ENCODE measurements around the gene MYBPC2.

MYBPC2 gene

GRCh38 chr19:50480281-50481111 is 47.8 kb downstream of the MYBPC2 start:
- Histone ChIP-seq H3K9me2 (replicated peaks; ENCODE audit: insufficient read depth, low read length) (no peaks in the 10 kb centered on the region), H3K9ac (ENCODE audit: low read length) (no peak overlapping the region), H3K4me2 (ENCODE audit: low read depth, low read length, poor library complexity, severe bottlenecking) (no peak overlapping the region), H3F3A (ENCODE audit: insufficient read depth) (no peaks in the 10 kb centered on the region), H3K36me3 (ENCODE audit: low read length) (peaks cover 8% of the 10 kb centered on the region; the same call in 1 of the 2 replicates), H3K27ac (ENCODE audit: low read depth, low read length) (no peak overlapping the region), H2AFZ (ENCODE audit: low read depth, low read length, severe bottlenecking) (no peak overlapping the region), H3K9me3 (ENCODE audit: insufficient read depth, low read length) (peaks cover 12% of the 10 kb centered on the region; the same call in 1 of the 2 replicates), H3K27me3 (ENCODE audit: low read length) (no peaks in the 10 kb centered on the region), H3K4me3 (ENCODE audit: insufficient read depth, low read length, poor library complexity, severe bottlenecking) (no peak overlapping the region), H3K79me2 (ENCODE audit: insufficient read depth, low read length) (peaks cover 21% of the 10 kb centered on the region), H4K20me1 (ENCODE audit: low read depth, low read length) (no peaks in the 10 kb centered on the region)
- TF ChIP-seq CTCF (IDR thresholded peaks at IDR 0.05; ENCODE audit: insufficient read depth, low read length, poor library complexity, severe bottlenecking), result no peak
- TF ChIP-seq EZH2phosphoT487 (conservative IDR thresholded peaks at IDR 0.05; ENCODE audit: low read length), result no peak

- peaks cover 9% of the 10 kb centered on the region; the same call in 1 of the 2 replicates for H3K36me3 ChIP-seq (ENCODE audit: low read length)
These were observed 48.9 kb downstream of the MYBPC2 start for GRCh38 chr19:50481351-50482149.

GRCh38 chr19:50482271-50482855 is 49.7 kb downstream of the MYBPC2 start:
- H3K9me2 ChIP-seq (replicated peaks; ENCODE audit: insufficient read depth, low read length), result no peaks in the 10 kb centered on the region
- no peak overlapping the region for H3K4me2 ChIP-seq (ENCODE audit: low read depth, low read length, poor library complexity, severe bottlenecking)
- H3K27me3 ChIP-seq (ENCODE audit: low read length), result no peaks in the 10 kb centered on the region
- H3K36me3 ChIP-seq (ENCODE audit: low read length), result peaks cover 12% of the 10 kb centered on the region; the same call in 1 of the 2 replicates
- H3F3A ChIP-seq (ENCODE audit: insufficient read depth), result no peaks in the 10 kb centered on the region
- H2AFZ ChIP-seq (ENCODE audit: low read depth, low read length, severe bottlenecking), result no peak overlapping the region
- H3K4me3 ChIP-seq (ENCODE audit: insufficient read depth, low read length, poor library complexity, severe bottlenecking), result no peak overlapping the region
- peaks cover 19% of the 10 kb centered on the region; the same call in 1 of the 2 replicates for H3K9me3 ChIP-seq (ENCODE audit: insufficient read depth, low read length)
- TF ChIP-seq EZH2phosphoT487 (conservative IDR thresholded peaks at IDR 0.05; ENCODE audit: low read length), result no peak
- no peak overlapping the region for H3K9ac ChIP-seq (ENCODE audit: low read length)
- H4K20me1 ChIP-seq (ENCODE audit: low read depth, low read length), result no peaks in the 10 kb centered on the region
- H3K27ac ChIP-seq (ENCODE audit: low read depth, low read length), result no peak overlapping the region
- peaks cover 13% of the 10 kb centered on the region for H3K79me2 ChIP-seq (ENCODE audit: insufficient read depth, low read length)

More at GRCh38 chr19:50481351-50482149, 48.9 kb downstream of the MYBPC2 start:
- no peak overlapping the region for H3K27ac ChIP-seq (ENCODE audit: low read depth, low read length)
- H3K9me3 ChIP-seq (ENCODE audit: insufficient read depth, low read length), result peaks cover 16% of the 10 kb centered on the region; the same call in 1 of the 2 replicates
- H2AFZ ChIP-seq (ENCODE audit: low read depth, low read length, severe bottlenecking), result no peak overlapping the region
- H3F3A ChIP-seq (ENCODE audit: insufficient read depth), result no peaks in the 10 kb centered on the region
- no peaks in the 10 kb centered on the region for H4K20me1 ChIP-seq (ENCODE audit: low read depth, low read length)
- H3K9me2 ChIP-seq (replicated peaks; ENCODE audit: insufficient read depth, low read length), result no peaks in the 10 kb centered on the region
- H3K9ac ChIP-seq (ENCODE audit: low read length), result no peak overlapping the region
- peaks cover 21% of the 10 kb centered on the region for H3K79me2 ChIP-seq (ENCODE audit: insufficient read depth, low read length)
- no peak overlapping the region for H3K4me3 ChIP-seq (ENCODE audit: insufficient read depth, low read length, poor library complexity, severe bottlenecking)
- no peak overlapping the region for H3K4me2 ChIP-seq (ENCODE audit: low read depth, low read length, poor library complexity, severe bottlenecking)
- H3K27me3 ChIP-seq (ENCODE audit: low read length), result no peaks in the 10 kb centered on the region
- TF ChIP-seq EZH2phosphoT487 (conservative IDR thresholded peaks at IDR 0.05; ENCODE audit: low read length) (no peak), CTCF (IDR thresholded peaks at IDR 0.05; ENCODE audit: insufficient read depth, low read length, poor library complexity, severe bottlenecking) (no peak)
